PC-3 (cell line): ENCODE results near the gene OBP2B.

Experiments
- CTCF ChIP-seq: fragments of 300-600 bp; sonication (generic); conservative IDR thresholded peaks from 2 replicates; pipeline ENCODE4 v1.5.1; 2017; ENCODE audit warnings: antibody characterized with exemption, low read depth, mild to moderate bottlenecking, low read length
- EZH2 ChIP-seq: fragments of 300-600 bp; sonication (generic); IDR thresholded peaks from one replicate; pipeline ENCODE4 v1.6.1; 2017; ENCODE audit warnings: antibody characterized with exemption, mild to moderate bottlenecking, low read length; ENCODE audit not compliant: unreplicated experiment

GRCh38 chr9:133210609-133211008 lies 1.6 kb upstream of the OBP2B start:
- TF ChIP-seq EZH2 (no peak), CTCF (no peak)
